GM18502 (cell line): Measurements from ENCODE around the gene LEFTY2.
"Not testable (repeated sequence)": the region's sequence is repeated elsewhere in the genome, so short reads cannot be mapped to it uniquely, and the experiment has no call there.

Experiments used
- ATAC-seq: cut with Tn5 transposase; IDR thresholded peaks from one replicate; pipeline ENCODE4 v1.9.1; 2021; ENCODE audit warnings: mild to moderate bottlenecking; ENCODE audit not compliant: unreplicated experiment, poor library complexity

LEFTY2 gene

GRCh38 chr1:225931270-225932136 lies 9.5 kb downstream of the LEFTY2 start:
- ATAC-seq = no peak

- ATAC-seq = no peak
Measured at GRCh38 chr1:225930566-225930965, 10.5 kb downstream of the LEFTY2 start.

- ATAC-seq = not testable (repeated sequence)
Measured at GRCh38 chr1:225929462-225929861, 11.6 kb downstream of the LEFTY2 start.

- ATAC-seq = no peak
Measured at GRCh38 chr1:225928186-225929175, 12.5 kb downstream of the LEFTY2 start.

- ATAC-seq = no peak
Measured at GRCh38 chr1:225926551-225927113, 14.4 kb downstream of the LEFTY2 start.

GRCh38 chr1:225923692-225924555 lies 17.1 kb downstream of the LEFTY2 start, which contains the start of gene PYCR2:
Gene PYCR2 (minus strand): TSS chr1:225924250. CDS start chr1:225924110, 140 bp downstream.
- ATAC-seq = peak; percentile 98

GRCh38 chr1:225923381-225923691 lies 17.7 kb downstream of the LEFTY2 start:
- no peak for ATAC-seq

GRCh38 chr1:225921734-225922709 lies 19.0 kb downstream of the LEFTY2 start:
- no peak for ATAC-seq

GRCh38 chr1:225919906-225920305 lies 21.1 kb downstream of the LEFTY2 start:
- no peak for ATAC-seq

GRCh38 chr1:225918280-225918679 lies 22.7 kb downstream of the LEFTY2 start:
- no peak for ATAC-seq

GRCh38 chr1:225917536-225917935 lies 23.5 kb downstream of the LEFTY2 start:
- ATAC-seq = no peak

GRCh38 chr1:225917101-225917500 lies 23.9 kb downstream of the LEFTY2 start:
- no peak for ATAC-seq

- no peak for ATAC-seq
Measured at GRCh38 chr1:225915538-225915991, 25.5 kb downstream of the LEFTY2 start.

- ATAC-seq = no peak
Measured at GRCh38 chr1:225914947-225915346, 26.1 kb downstream of the LEFTY2 start.

- ATAC-seq = no peak
Measured at GRCh38 chr1:225914391-225914790, 26.6 kb downstream of the LEFTY2 start.

- peak; percentile 65 for ATAC-seq
Measured at GRCh38 chr1:225911191-225912130, 29.6 kb downstream of the LEFTY2 start.

GRCh38 chr1:225909477-225909876 lies 31.5 kb downstream of the LEFTY2 start:
- ATAC-seq = no peak
